Neural crest cell (in vitro differentiated cells): ENCODE results near the gene RFC2. TPM values are rescaled to one million over a fixed set of nuclear protein-coding genes. Genes with fewer than 3 reads are reported as not detected.
A peak's percentile ranks its signal among the peaks of the same experiment; 100 is the strongest.

Experiments used
- DNase-seq: peaks from one replicate; pipeline ENCODE4 v3.0.0; 2021; ENCODE audit warnings: low read depth, mixed read lengths, low spot score
- H3K27ac Mint-ChIP-seq: one replicate; pipeline ENCODE4 v1.8.0; 2021; ENCODE audit warnings: mild to moderate bottlenecking, mixed read lengths; ENCODE audit not compliant: unreplicated experiment
- H3K27me3 Mint-ChIP-seq: 2 replicates; pipeline ENCODE4 v1.8.0; 2021; ENCODE audit warnings: low read depth, mild to moderate bottlenecking, mixed read lengths
- H3K36me3 Mint-ChIP-seq: 2 replicates; pipeline ENCODE4 v1.8.0; 2021; ENCODE audit warnings: low read depth, mild to moderate bottlenecking, mixed read lengths
- H3K4me1 Mint-ChIP-seq: 2 replicates; pipeline ENCODE4 v1.8.0; 2021; ENCODE audit warnings: mixed read lengths
- H3K4me3 Mint-ChIP-seq: one replicate; pipeline ENCODE4 v1.8.0; 2021; ENCODE audit warnings: mild to moderate bottlenecking, mixed read lengths
- H3K9me3 Mint-ChIP-seq: 2 replicates; pipeline ENCODE4 v1.8.0; 2021; ENCODE audit warnings: mixed read lengths
- total RNA-seq: library from RNA; stranded (reverse); gene quantifications from 2 replicates; pipeline ENCODE4 v1.2.1, GENCODE V29; 2021
- TF ChIP-seq, protein P1 (sequence below): fragments of 200-600 bp; sonication (generic); conservative IDR thresholded peaks from 2 replicates; pipeline ENCODE4 v1.5.0; 2021; ENCODE audit warnings: antibody characterized with exemption, mild to moderate bottlenecking

Gene RFC2
- total RNA-seq, 1 donor from 2014 or later, result 77.0 TPM

DNA sequence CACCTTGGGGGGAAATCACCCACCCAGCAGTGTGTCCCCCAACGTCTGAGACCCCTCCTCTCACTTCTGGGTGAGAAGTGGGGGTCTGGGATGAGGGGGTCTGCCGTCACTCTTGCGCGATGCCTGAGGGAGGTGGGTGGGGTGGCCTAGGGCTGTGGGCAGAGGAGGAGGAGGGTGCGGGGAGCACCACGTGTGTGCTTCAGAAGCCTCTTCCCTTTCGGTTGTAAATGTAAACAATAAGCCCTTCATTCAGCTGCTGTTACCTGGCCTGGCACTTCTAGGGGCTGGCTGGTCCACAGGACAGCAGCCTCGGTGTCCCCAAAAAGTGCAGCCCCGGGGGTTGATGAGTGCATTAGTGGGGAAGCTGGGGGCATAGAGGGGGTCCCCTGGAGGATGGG, 36.4 kb upstream of the RFC2 start:
- H3K27ac Mint-ChIP-seq, result no peak overlapping the region
- peak overlapping the region; percentile 83 for H3K4me3 Mint-ChIP-seq
- no peak for DNase-seq
- peaks cover 49% of the 10 kb centered on the region for H3K27me3 Mint-ChIP-seq
- H3K36me3 Mint-ChIP-seq, result no peaks in the 10 kb centered on the region
- peaks cover 41% of the 10 kb centered on the region for H3K4me1 Mint-ChIP-seq
- TF ChIP-seq, protein P1, sequence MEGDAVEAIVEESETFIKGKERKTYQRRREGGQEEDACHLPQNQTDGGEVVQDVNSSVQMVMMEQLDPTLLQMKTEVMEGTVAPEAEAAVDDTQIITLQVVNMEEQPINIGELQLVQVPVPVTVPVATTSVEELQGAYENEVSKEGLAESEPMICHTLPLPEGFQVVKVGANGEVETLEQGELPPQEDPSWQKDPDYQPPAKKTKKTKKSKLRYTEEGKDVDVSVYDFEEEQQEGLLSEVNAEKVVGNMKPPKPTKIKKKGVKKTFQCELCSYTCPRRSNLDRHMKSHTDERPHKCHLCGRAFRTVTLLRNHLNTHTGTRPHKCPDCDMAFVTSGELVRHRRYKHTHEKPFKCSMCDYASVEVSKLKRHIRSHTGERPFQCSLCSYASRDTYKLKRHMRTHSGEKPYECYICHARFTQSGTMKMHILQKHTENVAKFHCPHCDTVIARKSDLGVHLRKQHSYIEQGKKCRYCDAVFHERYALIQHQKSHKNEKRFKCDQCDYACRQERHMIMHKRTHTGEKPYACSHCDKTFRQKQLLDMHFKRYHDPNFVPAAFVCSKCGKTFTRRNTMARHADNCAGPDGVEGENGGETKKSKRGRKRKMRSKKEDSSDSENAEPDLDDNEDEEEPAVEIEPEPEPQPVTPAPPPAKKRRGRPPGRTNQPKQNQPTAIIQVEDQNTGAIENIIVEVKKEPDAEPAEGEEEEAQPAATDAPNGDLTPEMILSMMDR, result no peak
- H3K9me3 Mint-ChIP-seq, result no peaks in the 10 kb centered on the region

GRCh38 chr7:74289659-74290552, 35.7 kb upstream of the RFC2 start:
- Mint-ChIP-seq H3K27ac (no peak overlapping the region), H3K4me1 (peaks cover 36% of the 10 kb centered on the region), H3K4me3 (peak overlapping the region; percentile 72), H3K36me3 (no peaks in the 10 kb centered on the region), H3K27me3 (peaks cover 43% of the 10 kb centered on the region), H3K9me3 (no peaks in the 10 kb centered on the region)
- TF ChIP-seq, protein P1, result no peak
- no peak for DNase-seq

DNA sequence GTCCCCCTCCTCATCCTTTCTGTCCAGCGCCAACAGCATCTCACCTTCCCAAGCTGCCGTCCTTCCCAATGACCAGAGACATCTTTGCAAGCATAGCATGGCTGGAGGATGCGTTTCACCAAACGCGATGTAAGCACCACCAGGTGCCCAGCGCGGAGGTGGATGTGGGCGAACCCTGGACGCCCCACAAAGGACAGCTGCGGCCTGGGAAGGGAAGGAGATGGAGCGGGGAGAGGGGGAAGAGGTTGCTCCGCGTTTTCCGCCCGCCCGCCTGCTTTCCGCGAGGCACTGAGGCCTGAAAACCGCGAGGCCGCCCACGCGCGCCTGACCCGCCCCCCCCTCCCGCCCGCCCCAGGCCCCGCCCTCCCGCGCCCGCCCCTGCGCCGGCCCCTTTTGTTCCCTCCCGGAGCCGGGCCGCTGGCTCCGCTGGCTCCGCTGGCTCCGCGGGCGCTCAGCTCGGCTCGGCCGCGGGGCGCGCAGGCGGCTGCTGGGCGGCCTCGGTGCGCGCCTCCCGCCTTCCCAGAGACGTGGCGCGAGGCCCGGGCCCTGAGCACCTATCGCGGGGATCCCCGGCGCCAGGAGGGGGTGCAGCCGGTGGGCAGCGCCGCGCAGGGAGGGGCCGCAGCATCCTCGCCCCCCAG, 34.9 kb upstream of the RFC2 start, which contains the start of gene CLIP2:
TSS of gene CLIP2 (plus strand) at position 390 of the 641 bp plus-strand sequence. CDS start 28,140 bp downstream, outside the sequence.
- TF ChIP-seq, protein P1, result no peak
- Mint-ChIP-seq H3K4me3 (peak within 1 kb of the TSS; percentile 88), H3K9me3 (no peaks in the 10 kb centered on the region), H3K27me3 (peaks cover 40% of the 10 kb centered on the region), H3K4me1 (peaks cover 28% of the 10 kb centered on the region), H3K27ac (peak within 1 kb of the TSS; percentile 52), H3K36me3 (no peaks in the 10 kb centered on the region)
- DNase-seq, result peak; percentile 62

- TF ChIP-seq, protein P1, result no peak
- no peak for DNase-seq
- H3K27ac Mint-ChIP-seq, result no peak overlapping the region
- H3K4me1 Mint-ChIP-seq, result peaks cover 24% of the 10 kb centered on the region
- H3K4me3 Mint-ChIP-seq, result peak overlapping the region; percentile 88
- H3K27me3 Mint-ChIP-seq, result peaks cover 43% of the 10 kb centered on the region
- H3K36me3 Mint-ChIP-seq, result no peaks in the 10 kb centered on the region
- no peaks in the 10 kb centered on the region for H3K9me3 Mint-ChIP-seq
Observed at GRCh38 chr7:74288034-74288881, 34.1 kb upstream of the RFC2 start.
